ENCODE results near the gene C8B.

The C8B gene

DNA sequence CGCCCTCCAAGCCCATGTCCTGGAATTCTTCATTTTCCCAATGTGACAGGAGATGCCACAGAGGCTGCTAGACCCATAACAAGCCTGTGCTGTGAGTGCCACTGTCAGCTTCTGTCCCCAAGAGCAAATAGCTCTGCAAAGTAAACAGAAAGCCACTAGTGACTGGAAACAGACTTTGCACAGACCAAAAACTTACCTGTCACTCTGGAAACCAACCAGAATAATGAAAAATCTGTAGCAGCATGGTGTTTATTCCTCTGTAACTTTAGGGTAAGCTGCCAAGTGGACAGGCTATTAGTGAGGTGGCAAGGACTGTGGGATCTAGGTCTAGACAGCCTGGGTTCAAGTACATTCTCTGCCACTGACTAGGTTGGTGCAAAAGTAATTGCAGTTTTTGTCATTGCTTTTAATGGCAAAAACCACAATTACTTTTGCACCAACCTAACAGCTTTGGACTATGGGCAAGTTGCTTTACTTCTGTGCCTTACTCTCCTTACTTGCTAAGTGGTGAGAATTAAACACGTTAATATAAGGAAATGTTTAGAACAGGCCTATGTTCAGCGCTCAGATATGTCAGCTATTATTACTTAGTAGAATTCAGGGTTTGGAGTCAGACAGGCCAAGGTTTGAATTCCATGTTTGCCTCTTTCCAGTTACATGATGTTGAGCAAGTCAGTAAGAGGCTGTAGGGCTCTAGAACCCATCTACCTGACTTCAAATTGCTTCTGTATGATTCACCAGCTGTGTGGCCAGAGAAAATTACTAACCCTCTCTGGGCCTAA is at the start of gene C8B:
Gene C8B (minus strand): TSS at position 100 of the 782 bp plus-strand sequence. CDS start 67 bp downstream, at position 33.
- DNase-seq = no peak

DNA sequence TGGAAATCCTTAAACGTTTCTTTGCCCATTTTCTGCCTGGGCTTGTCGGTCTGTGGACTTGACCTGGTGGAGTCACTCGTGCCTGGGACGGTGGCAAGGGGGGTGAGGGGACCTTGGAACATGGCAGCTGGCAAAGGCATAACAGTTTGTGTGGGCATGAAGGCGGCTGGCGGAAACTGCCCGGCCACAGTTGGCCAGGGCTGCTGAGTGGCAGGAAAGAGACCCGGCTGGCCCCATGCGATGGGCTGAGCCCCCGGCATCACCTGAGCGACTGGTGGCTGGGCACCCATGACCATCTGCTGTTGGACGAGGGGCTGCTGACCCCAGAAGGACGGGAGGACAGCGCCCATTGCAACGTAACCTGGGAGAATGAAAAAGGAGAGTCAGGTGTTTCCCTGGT is 49.3 kb upstream of the C8B start:
- DNase-seq = no peak

DNA sequence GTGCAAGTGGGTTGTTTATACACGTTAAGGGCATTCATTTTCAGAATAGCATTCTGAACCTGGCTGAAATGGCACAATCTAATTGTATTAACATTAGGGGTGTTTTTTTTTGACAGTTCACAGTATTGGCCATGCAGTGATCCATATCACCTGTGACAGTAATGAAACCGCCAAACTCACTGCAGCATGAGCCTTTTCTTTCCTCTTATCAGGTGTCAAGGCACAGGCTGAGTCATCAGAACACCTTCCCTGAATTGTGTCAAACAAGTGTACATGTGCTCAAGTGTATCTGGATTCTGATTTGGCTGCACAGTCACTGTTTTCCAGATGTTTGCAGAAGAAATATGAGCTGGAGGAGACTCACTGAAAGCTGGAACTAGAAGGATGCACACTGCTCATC is 47.7 kb upstream of the C8B start:
- no peak for DNase-seq

DNA sequence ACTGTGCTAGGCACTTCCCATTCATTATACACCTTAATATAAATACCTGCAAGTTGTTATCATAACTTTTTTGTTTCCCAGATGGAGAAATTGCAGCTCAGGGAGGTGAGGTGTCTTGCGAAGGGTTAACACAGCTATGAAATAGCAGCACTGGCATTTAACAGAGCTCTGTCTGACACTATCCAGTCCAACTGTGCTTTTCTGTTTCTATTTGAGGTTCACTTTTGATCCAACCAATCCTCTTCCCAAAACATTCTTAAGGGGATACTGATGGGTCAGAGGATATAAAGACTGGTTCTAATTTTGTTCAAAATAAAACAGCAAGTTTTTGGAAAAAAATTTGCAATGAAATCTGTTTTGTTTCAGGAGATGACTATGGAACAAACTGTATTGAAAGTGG is 46.5 kb upstream of the C8B start:
- no peak for DNase-seq

DNA sequence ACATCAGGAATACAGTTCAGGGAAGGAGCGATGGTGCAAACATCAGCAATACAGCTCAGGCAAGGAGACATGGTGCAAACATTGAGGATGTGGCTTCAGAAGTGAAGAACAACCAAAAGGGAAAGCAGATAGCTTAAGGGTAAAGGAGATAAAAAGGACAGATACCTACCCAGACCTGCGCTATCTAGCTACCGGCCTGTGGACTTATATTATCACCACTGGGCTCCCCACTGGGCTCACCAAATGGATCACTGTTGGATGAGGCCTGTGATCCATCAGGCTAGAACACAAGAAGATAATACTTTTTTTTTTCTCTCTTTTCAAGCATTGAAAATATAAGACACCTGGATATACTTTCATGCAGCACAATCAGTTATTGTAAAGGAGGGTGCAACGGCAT is 44.7 kb upstream of the C8B start:
- DNase-seq = no peak

DNA sequence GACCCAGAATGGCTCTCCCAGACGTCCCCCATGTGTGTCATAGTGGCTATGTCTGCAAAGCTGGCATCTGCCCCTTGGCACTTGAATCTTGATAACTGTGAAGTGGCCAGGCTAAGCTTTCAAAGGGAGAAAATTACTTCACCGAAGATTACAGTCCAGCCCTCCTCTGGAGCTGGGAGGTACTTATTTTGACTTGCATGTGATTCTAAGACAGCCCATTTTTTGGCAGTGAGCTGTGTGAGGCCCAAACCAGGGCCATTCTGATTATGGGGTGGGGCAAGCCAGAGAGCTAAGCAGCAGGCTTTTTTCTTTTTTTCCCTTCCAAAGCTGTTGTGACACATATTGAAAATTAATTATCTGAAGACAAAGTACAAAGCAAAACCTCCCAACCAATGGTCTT is 42.1 kb upstream of the C8B start:
- DNase-seq = no peak

DNA sequence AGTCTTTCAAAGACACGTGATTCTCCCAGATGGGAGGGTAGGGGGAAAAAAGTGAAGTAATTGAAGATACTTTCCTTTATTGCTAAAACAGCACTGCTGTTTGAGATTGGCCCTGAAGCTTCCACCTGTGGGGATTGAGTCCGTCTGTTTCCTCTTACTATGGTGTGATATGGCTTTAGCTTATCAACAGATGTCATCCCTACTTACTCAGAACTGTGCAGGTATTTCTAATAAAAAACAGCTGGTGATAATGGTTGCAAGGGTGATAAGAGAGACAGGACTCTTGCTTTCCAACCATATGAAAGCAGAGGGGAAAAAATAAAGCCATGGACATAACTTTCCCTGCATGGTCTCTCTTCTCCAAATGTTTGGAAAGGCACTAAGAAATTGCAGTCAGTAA is 41.7 kb upstream of the C8B start:
- DNase-seq = no peak

DNA sequence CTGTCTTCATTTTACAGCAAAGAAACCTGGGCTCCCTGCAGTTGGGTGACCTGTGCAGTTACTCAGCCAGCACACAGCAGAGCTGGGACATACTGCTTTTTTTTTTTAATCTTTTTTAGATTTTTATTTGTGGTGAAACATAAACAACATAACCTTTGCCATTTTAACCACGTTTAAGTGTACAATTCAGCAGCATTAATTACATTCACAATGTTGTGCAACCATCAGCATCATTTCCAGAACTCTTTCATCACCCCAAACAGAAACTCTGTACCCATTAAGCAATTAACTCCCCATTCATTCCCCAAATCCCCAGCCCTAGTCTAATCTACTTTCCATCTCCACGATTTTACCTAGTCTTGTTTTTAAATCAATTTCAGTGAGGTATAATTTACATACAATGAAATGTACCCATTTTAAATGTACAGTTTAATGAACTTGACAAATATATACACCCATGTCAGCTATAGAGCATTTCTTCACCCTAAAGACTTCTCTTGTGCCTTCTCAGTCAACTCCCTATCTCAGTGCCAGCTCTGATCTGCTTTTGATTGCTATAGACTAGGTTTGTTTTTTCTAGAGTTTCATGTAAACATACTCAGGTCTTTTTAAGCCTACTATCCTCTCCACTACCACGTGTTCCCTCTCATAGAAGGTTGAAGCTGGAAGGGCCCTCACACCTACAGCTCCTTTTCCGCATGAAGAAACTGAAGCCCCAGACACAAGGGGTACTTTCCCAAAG is 37.8 kb upstream of the C8B start:
- DNase-seq = no peak

DNA sequence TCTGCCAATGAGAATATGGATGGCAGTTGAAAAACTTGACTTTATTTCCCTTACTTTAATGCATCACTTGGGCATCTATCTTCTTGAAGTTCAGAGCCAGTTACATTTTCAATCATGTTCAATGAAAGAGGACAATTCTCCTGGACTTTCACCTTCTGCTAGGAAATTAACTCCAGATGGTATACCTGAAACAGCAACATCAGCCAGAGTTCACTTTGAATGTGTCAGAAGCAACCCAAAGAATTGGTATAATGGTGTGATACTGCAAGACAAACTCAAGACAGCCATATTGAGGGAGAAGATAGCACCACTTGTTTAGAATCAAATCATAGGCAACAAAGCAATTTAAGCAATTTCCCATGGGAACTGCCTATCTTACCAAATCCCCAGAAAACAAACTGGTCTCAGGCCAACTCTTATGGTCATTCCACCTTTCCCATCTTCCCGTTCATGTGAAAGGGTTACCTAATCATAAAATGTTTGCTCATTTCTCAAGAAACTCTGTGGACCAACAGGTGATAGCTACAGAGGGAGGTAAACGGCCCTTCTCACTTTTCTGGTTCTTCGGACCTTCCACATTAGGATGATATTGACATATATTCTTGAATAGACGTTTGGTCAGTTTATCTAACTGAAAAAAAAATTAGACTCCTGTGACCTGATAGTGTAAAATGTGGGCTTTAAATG is 29.7 kb upstream of the C8B start:
- no peak for DNase-seq

DNA sequence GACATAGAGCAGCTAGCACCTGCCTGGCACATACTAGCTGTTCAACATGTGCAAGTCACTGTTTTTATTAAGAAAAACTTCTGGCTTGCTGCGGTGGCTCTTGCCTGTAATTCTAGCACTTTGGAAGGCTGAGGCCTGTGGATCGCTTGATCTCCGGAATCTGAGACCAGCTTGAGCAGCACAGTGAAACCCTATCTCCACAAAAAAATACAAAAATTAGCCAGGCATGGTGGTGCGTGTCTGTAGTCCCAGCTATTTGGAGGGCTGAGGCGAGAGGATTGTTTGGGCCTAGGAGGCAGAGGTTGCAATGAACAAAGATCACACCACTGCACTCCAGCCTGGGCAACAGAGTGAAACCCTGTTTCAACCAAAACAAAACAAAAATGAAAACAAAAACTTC is 27.7 kb upstream of the C8B start:
- DNase-seq = no peak

DNA sequence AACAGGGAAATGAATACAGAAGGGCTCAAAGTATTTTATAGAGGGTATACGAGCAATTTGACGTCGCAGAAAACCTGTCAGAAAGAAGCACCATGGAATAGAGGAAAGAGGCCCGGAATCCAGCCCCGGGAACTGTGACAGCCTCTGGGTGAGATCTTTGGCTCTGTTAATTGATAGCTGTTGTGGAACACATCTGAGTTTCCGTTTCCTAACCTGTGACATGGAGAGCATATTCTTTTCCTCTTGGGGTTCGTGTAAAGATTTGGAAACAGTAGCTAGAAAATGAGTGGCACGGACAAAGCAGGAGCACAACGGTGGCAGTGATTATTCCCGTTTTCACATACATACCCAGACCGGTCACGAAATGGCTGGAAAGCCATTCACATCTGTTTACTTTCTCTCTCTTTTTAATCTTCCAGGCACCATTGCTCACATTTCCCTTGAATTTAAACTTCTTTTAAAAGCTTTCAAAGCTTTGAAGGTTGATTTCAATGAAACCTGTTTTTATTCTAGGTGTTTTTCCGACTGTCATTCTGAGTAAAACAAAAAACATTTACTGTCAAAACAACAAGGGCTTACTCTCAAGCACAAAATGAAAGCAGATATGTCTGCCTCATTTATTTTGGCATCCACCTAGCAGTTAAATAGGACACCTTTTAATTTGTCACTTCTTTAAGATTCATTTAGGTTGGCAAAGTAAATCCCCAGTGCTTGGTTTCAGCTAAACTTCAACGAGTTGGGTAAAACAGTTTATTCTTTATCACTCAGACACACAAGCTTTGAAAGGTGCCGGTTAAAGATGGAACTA is 26.7 kb upstream of the C8B start:
- no peak for DNase-seq

DNA sequence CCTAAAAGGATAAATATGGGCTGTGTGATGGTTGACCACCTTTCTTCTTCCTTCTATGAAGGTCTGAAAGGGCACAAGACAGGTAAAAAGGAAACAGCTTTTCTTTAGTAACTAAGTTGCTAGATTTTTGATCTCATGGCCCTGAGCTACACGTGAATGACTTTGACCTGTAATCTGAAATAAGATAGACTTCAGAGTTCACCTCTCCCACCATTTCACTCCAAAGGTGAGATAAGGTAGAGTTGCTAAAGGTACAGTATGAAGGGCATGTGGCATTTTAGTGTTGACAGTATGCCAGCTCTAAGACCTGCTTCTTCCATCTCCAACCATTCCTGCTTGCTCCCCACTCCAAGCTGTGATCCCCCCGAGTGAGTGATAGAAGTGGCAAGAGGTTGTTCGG is 25.8 kb upstream of the C8B start:
- DNase-seq = no peak

DNA sequence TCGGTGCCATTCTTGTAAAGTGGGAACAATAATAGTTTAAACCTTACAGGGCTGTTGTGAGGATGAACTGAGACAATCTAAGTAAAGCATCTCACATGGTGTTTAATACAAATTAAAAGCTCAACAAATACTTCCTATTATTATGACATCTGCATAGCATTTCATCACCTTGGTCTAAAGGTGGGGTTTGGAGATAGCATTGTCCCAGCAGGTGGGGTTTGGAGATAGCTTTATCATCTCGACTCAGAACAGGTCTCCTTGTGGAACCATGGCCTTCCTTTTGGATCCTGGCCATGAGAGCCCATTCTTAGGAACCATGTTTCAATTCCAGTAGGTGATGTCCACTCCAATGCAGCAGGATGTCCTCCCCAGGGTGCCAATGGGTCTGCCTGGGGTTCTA is 20.6 kb upstream of the C8B start:
- DNase-seq = no peak

DNA sequence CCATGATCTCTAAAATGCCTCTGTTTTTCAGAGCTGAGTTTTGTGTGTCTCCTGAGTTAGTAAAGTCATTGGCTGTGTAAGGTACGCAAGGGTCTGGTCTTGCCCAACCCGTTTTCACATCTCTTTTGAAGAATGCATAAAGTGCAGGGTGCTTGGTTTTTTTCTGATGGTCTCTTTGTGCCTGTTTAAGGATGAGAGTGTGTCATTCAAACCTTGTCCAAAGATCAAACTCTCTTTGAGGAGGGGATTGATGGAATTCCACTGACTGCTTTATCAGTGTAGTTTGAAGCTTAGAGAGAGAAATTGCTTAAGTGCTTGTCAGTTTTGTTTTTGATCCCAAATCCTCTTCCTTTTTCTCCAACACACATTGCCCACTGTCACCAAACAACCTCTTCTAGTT is 20.0 kb upstream of the C8B start:
- DNase-seq = no peak

DNA sequence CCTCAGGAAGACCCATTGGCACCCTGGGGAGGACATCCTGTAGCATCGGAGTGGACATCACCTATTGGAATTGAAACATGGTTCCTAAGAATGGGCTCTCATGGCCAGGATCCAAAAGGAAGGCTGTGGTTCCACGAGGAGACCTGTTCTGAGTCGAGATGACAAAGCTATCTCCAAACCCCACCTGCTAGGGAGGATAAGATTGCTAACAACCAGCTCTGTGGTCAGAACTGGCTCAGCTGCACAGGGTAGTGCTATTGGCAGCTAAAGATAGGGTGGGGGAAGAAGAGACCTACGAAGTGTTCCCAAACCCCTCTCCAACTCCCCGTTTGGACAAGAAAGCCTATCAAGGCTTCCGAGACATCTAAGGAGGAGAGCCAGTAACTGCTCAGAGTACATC is 17.7 kb upstream of the C8B start:
- DNase-seq = no peak

DNA sequence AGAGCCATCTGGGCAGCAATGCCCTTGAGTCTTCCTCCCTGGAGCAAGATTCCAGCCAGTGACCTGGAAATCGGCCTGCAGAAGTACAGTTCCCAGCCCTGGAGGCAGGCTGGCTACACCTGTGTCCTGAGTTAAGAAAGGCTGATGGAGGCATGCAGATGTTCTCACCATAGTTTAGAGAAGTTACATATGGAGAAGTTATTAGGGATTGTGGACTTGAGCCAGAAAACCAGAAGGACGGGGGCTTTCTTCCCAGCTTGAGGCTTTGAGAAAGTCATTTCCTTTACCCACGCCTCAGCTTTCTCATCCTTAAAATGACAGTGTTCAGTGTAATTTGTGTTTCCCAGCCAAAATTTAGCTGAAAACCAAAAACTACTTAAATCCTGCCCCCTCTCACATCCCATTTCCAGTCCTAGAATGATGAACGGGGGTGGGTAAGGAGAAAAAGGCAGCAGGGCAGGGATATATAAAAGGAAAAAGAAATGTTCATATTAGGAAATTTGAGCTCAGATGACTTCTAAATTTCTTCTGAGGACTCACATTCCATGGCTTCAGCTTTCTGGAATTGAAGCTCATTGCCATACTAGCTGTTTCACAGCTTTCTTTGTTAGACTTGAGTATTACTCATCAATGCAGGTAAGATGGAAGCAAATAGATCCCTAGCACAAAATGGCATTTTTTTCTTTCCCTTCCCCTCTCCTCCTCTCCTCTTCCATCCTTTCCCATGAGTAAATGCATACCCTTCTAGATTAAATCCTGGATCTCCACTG is 14.4 kb upstream of the C8B start:
- no peak for DNase-seq

DNA sequence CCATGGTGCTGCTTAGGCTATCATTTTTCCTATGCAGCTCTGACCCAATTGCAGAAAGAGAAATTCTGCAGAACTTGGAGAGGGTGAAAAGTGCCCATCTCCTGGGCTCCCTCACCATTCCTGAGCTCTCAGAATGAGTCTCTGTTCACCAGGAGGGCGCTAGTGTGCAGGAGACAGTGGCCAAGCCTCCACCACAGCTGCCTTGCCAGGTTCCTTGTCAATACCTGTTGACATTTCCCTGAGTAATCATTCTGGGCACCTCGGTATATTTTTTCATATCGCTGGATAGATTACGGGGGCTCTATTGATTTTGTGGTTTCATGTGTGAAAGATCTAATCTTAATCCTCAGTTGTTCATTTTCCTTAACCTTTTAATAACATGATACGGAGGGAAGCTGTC is 13.0 kb upstream of the C8B start:
- no peak for DNase-seq

DNA sequence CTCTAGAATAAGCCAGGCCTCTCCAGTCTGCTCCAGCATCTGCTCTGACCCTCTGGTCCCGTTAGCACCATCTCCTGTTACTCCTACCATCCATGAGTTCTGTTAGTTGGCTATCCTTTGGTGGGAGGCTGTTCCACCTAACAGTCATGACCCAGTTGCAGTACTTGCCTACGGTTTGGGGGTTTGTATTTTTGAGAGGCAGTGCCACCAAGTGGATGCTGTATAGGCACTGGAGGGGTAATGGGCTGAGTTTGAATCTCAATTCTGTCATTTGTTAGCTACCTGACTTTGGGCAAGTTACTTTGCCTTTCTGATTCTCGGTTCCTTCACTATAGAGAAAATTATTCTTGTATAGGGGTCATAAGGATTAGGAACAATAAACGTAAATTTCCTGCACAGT is 12.1 kb upstream of the C8B start:
- DNase-seq = no peak

DNA sequence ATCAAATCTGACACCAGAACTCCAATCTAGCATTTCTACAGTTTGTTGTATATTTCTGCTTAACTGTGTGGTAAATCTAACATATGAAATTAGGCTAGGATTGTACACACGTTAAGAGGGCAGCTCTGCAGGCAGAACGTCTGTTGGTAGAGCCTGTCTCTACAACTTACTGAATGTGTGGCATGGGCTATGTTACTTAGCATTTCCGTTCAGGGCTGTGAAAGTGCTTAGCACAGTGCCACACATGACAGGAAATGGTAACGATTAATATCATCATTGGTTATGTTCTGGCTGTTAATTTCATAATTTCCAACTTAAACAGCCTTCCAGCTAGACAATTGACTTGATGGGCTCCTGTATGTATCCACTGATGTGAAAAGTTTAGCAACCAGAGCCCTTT is 9.6 kb upstream of the C8B start:
- no peak for DNase-seq

DNA sequence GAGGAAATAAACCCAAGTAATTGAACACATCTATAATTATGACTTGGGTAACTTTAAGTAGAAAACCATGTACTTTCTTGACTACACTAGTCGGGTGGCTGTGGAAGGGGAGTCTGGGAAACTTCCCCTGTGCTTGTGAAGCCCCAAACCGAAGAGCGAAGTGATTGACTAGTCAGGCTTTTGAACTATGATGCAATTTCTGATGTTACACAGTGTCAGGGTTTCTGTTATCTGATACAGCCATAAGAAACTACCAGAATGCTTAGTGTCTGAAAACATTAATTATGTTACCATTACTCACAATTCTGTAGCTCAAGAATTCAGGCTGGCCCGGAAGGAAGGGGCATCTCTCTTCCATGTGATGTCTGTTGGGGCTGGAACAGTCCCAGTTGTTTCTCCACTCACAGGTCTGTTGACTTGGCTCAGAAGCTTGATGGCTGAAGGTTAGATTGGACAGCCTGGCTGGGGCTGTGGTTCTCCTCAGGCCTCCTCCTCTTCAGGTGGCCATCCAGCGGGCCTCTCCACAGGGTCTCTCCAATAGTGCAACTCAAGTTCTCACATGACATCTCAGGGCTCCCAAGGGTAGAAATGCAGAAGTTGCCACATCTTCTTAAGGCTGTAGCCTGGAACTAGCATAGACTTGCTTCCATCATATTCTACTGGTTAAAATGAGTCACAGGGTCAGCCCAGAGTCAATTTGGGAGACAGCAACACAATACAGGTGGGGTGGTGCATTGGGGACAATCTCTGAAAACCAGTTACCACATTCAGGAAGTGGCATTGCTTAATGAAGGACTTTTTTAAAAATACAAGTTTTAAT is 8.3 kb upstream of the C8B start:
- DNase-seq = no peak

DNA sequence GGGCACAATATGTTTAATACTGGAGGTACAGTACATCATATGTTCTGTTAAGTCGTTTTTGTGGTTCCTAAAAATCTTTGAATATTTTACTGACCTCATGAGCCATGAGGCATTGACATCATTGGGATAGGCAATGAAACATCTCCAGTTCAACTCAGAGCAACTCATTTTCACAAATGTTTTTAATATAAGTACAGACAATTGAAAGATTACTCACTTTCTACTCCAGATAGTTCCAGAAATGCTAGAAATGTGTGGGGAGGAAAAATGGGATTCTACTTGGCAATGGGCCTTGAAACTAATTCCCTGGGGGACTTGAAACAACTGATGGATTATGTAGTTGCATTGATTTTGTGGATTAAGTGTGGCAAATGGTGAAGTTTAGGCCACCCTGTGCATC is 7.2 kb upstream of the C8B start:
- DNase-seq = no peak

DNA sequence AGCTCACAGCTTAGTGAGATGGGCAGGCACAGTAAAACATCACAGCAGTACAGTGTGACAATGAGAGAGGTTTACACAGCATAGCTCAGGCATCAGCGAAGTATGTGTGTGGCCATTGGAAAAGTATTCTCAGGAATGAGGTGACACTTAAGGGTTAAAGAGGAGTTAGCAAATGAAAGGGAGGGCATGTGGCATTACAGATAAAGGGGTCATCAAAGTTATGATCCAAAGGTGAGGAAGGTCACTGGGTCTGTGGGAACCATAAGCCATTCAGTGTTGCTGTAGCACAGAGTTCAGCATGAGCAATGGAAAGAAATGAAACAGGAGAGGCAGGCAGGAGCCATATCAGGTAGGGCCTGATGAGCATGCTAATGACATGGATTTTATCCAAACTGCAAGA is 4.5 kb upstream of the C8B start:
- DNase-seq = no peak
